Left renal cortex interstitium (tissue), 4 donors: ENCODE data around the gene HNF1B. TPM values are rescaled to one million over a fixed set of nuclear protein-coding genes. Genes with fewer than 3 reads are reported as not detected.
A peak's percentile ranks its signal among the peaks of the same experiment; 100 is the strongest.
"Not testable (repeated sequence)": the region's sequence is repeated elsewhere in the genome, so short reads cannot be mapped to it uniquely, and the experiment has no call there.

ENCODE experiments used
- DNase-seq, 4 donors: peaks; one replicate each; pipeline ENCODE4 v3.0.0-alpha.2; 2013; ENCODE audit warnings: low read depth in 4 of 4, low spot score in 2 of 4, missing footprints in 1 of 4
- polyA plus RNA-seq, 4 donors: library from polyadenylated mRNA; unstranded; fragments of 120-200 nt; gene quantifications; one replicate each; pipeline ENCODE4 v1.2.1, GENCODE V29; 2013; ENCODE audit not compliant: insufficient read length in 4 of 4

HNF1B gene
- 100 to 1,000 TPM; 100 to 128 (median 113) TPM for polyA plus RNA-seq

- no peak for DNase-seq
Measured at GRCh38 chr17:37744961-37745800, at the start of gene HNF1B. TSS of gene HNF1B (minus strand) at chr17:37745059. CDS start at chr17:37744884, 175 bp downstream.

GRCh38 chr17:37792787-37793186, 47.9 kb upstream of the HNF1B start:
- DNase-seq, result no peak

- DNase-seq, result no peak
Measured at GRCh38 chr17:37791447-37792399, 46.9 kb upstream of the HNF1B start.

- DNase-seq, result peak in 1 of 4 donors; percentile 65
Measured at GRCh38 chr17:37789771-37790541, 45.1 kb upstream of the HNF1B start.

GRCh38 chr17:37789021-37789565, 44.2 kb upstream of the HNF1B start:
- no peak for DNase-seq

- no peak for DNase-seq
Measured at GRCh38 chr17:37788526-37788925, 43.7 kb upstream of the HNF1B start.

GRCh38 chr17:37787055-37787757, 42.3 kb upstream of the HNF1B start:
- peak in 1 of 4 donors; percentile 69 for DNase-seq

- no peak for DNase-seq
Measured at GRCh38 chr17:37786481-37786880, 41.6 kb upstream of the HNF1B start.

GRCh38 chr17:37782460-37782859, 37.6 kb upstream of the HNF1B start:
- DNase-seq, result not testable (repeated sequence)

- no peak for DNase-seq
Measured at GRCh38 chr17:37781451-37781850, 36.6 kb upstream of the HNF1B start.

GRCh38 chr17:37779554-37779953, 34.7 kb upstream of the HNF1B start:
- no peak for DNase-seq

- no peak for DNase-seq
Measured at GRCh38 chr17:37774504-37774903, 29.6 kb upstream of the HNF1B start.

GRCh38 chr17:37772982-37773381, 28.1 kb upstream of the HNF1B start:
- DNase-seq, result no peak

- no peak for DNase-seq
Measured at GRCh38 chr17:37770631-37771518, 26.0 kb upstream of the HNF1B start.

GRCh38 chr17:37769050-37769449, 24.2 kb upstream of the HNF1B start:
- DNase-seq, result no peak

GRCh38 chr17:37768438-37768837, 23.6 kb upstream of the HNF1B start:
- DNase-seq, result no peak

GRCh38 chr17:37766971-37767370, 22.1 kb upstream of the HNF1B start:
- DNase-seq, result no peak

- no peak for DNase-seq
Measured at GRCh38 chr17:37764383-37764782, 19.5 kb upstream of the HNF1B start.

GRCh38 chr17:37762666-37763065, 17.8 kb upstream of the HNF1B start:
- DNase-seq, result no peak
